NCI-H146 treated with DMSO at 0.1 percent for 48 hours (cell line): ENCODE data around the gene RGCC.

Experiments used
- DNase-seq: peaks from one replicate; lab custom pipeline; 2025; ENCODE audit not compliant: unreplicated experiment; lab: John Stamatoyannopoulos, UW

Gene RGCC

GRCh38 chr13:41514853-41515395 lies 57.6 kb downstream of the RGCC start:
- no peak for DNase-seq

- no peak for DNase-seq
Measured at GRCh38 chr13:41515491-41516139, 58.3 kb downstream of the RGCC start.

- no peak for DNase-seq
Measured at GRCh38 chr13:41516166-41516565, 58.8 kb downstream of the RGCC start.

DNA sequence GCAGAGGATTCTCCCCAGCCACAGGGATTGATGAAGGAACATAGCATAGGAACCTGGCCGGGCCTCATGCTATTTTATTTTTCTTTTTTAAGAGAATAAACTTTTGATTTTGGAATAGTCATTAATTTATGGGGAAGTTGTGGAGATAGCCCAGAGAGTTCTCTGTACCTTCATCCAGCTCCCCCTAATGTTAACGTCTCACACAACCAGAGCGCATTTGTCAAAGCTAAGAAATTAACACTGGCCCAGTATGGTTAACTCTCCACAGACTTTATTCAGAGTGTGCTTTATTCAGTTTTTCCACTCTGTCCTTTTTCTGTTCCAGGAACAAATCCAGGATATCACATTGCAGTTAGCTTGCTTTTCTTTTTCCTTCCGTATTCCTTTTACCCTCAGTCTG lies 59.4 kb downstream of the RGCC start:
- no peak for DNase-seq

DNA sequence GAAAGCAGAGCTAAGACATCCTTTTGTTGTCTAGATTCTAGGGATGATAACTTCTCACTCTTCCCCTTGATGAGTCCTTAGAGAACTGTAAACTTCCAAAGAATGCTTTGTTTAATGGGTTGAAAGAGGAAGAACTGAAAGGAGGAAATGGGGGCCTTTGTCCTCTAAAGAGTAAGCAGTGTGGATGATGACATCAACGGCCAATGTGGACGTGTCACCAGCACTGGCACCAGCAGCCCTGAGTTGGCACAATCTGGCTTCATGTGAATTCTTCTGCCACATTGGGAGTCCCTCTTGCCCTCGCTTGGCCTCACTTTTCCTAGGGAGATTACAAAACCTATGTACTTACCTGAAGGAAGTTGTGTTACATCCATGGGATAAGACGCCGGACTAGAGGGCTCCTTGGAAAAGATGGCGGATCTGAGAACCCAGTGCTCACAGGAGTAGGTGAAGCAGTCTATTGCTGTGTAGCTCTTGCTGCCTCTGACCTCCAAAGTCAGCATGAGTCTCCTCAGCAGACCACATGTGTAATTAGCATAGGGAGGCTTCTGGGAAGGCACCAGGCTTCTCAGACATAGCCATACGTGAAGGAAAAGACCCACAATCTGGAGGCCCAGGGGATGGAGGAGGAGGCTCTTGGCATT lies 62.8 kb downstream of the RGCC start:
- no peak for DNase-seq
